Memory B cell (primary cell): ENCODE data around the gene ENOSF1.

Source experiments
- ATAC-seq: fragments of 150-1000 bp; cut with Tn5 transposase; 2 replicates; pipeline ENCODE4 v1.10.0; 2021; ENCODE audit warnings: low read depth, mild to moderate bottlenecking, moderate library complexity
- DNase-seq, 2 donors: peaks; one replicate each; pipeline ENCODE4 v3.0.0; 2022; ENCODE audit warnings: low spot score in 2 of 2
- H3K27ac Mint-ChIP-seq: one replicate; pipeline ENCODE4 v1.8.0; 2022; ENCODE audit warnings: mild to moderate bottlenecking, moderate library complexity, mixed read lengths
- H3K27me3 Mint-ChIP-seq: one replicate; pipeline ENCODE4 v1.8.0; 2022; ENCODE audit warnings: mixed read lengths
- H3K36me3 Mint-ChIP-seq: one replicate; pipeline ENCODE4 v1.8.0; 2022; ENCODE audit warnings: mild to moderate bottlenecking, mixed read lengths
- H3K4me1 Mint-ChIP-seq: one replicate; pipeline ENCODE4 v1.8.0; 2022; ENCODE audit warnings: mixed read lengths
- H3K4me3 Mint-ChIP-seq: one replicate; pipeline ENCODE4 v1.8.0; 2022; ENCODE audit warnings: mild to moderate bottlenecking, moderate library complexity, mixed read lengths
- H3K9me3 Mint-ChIP-seq: one replicate; pipeline ENCODE4 v1.8.0; 2022; ENCODE audit warnings: mixed read lengths

ENOSF1 gene

GRCh38 chr18:623761-624620 is 88.4 kb downstream of the ENOSF1 start:
- Mint-ChIP-seq H3K4me3 (no peak overlapping the region), H3K27me3 (peaks cover 2% of the 10 kb centered on the region), H3K36me3 (no peaks in the 10 kb centered on the region), H3K9me3 (no peaks in the 10 kb centered on the region), H3K27ac (no peak overlapping the region), H3K4me1 (no peaks in the 10 kb centered on the region)
- DNase-seq, result peak; percentile 22 to 23
- ATAC-seq, result peak; percentile 46

- DNase-seq (no peak), ATAC-seq (no peak)
- no peak overlapping the region for H3K27ac Mint-ChIP-seq
- H3K9me3 Mint-ChIP-seq, result no peaks in the 10 kb centered on the region
- no peaks in the 10 kb centered on the region for H3K36me3 Mint-ChIP-seq
- peaks cover 2% of the 10 kb centered on the region for H3K27me3 Mint-ChIP-seq
- no peak overlapping the region for H3K4me3 Mint-ChIP-seq
- H3K4me1 Mint-ChIP-seq, result no peaks in the 10 kb centered on the region
These were observed 90.1 kb downstream of the ENOSF1 start for GRCh38 chr18:622289-622688.

- ATAC-seq, result no peak
These were observed 91.0 kb downstream of the ENOSF1 start for GRCh38 chr18:621291-622043.

More at GRCh38 chr18:621291-622043, 91.0 kb downstream of the ENOSF1 start:
- H3K4me1 Mint-ChIP-seq, result no peaks in the 10 kb centered on the region
- H3K27ac Mint-ChIP-seq, result no peak overlapping the region
- no peak overlapping the region for H3K4me3 Mint-ChIP-seq
- H3K9me3 Mint-ChIP-seq, result no peaks in the 10 kb centered on the region
- H3K27me3 Mint-ChIP-seq, result peaks cover 2% of the 10 kb centered on the region
- no peaks in the 10 kb centered on the region for H3K36me3 Mint-ChIP-seq
- no peak for DNase-seq
